NCI-H2029 treated with DMSO at 0.1 percent for 48 hours (cell line): ENCODE results near the gene MAPK1IP1L.
A peak's percentile ranks its signal among the peaks of the same experiment; 100 is the strongest.

ENCODE experiments used
- DNase-seq: peaks from one replicate; lab custom pipeline; 2025; lab: John Stamatoyannopoulos, UW

MAPK1IP1L gene

GRCh38 chr14:55097881-55098560 lies 46.6 kb downstream of the MAPK1IP1L start:
- peak; percentile 67 for DNase-seq

DNA sequence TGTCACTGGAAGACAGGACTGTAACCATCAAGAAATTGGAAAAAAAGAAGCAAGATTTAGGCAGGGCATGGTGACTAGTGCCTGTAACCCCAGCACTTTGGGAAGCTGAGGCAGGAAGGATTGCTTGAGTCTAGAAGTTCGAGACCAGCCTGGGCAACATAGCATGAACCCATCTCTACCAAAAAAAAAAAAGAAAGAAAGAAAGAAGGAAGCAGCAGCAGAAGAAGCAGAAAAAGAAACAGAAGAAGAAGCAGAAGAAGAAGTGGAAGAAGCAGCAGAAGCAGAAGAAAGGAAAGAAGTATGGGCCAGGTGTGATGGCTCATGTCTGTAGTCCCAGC lies 47.1 kb downstream of the MAPK1IP1L start:
- no peak for DNase-seq

DNA sequence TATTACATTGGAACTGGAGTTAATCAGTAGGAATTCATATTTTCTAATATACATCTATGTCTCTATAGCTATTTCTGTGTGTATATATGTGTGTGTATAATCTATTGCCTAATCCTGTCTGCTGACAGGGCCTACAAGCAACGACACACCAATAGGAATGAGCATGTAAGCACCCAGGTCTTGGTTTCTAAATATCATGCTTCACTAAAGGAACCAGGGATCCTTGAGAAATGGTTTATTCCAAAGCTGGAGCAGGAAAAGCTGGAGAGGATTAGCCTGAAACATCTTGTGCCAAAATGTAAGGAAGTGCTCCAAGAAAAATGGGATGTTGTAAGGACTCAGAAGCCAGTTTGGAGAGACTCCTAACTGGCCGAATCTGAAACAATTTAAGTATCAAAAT lies 48.3 kb downstream of the MAPK1IP1L start:
- no peak for DNase-seq

DNA sequence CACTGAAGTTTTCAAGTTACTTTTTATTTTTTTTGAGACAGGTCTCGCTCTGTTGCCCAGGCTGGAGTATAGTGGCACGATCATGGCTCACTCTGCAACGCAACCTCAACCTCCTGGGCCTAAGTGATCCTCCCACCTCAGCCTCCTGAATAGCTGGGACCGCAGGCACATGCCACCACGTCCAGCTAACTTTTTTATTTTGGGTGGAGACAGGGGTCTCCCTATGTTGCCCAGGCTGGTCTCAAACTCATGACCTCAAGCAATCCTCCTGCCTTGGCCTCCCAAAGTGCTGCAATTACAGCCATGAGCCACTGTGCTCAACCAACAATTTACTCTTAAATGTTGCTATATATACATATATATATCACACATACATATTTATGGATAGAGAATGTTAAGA lies 50.3 kb downstream of the MAPK1IP1L start:
- DNase-seq: no peak

- DNase-seq: peak; percentile 97
These were observed 50.7 kb downstream of the MAPK1IP1L start for GRCh38 chr14:55102141-55102621.

DNA sequence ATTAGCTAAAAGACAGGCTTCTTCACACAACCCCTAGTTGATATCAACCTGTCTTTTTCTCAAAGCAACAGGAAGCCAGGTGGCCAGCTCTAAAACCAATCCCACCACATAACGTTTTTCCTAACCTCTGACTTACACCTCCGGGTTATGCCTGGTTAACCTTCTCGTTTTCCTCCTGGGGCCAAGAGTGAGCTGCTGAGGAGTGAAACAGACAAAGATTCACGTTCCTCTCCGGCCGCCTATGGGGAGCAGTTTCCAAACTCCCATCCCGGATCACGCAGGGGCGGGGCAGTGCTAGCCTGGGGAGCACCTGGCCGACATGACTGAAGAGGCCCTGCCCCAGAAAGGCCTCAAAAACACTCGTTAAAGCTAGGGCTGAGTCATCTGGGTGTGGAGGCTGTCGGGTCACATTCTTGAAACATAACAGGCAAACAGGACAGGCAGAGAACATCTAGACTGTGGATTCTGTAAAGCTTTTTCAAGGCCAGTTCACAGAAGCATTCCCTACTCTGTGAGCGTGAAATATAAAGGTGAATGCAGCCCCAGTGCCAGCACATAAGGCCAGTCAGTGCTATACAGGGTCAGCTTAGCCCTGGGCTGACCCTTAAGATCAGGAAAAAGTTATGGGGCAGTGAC lies 51.7 kb downstream of the MAPK1IP1L start:
- peak; percentile 60 for DNase-seq

DNA sequence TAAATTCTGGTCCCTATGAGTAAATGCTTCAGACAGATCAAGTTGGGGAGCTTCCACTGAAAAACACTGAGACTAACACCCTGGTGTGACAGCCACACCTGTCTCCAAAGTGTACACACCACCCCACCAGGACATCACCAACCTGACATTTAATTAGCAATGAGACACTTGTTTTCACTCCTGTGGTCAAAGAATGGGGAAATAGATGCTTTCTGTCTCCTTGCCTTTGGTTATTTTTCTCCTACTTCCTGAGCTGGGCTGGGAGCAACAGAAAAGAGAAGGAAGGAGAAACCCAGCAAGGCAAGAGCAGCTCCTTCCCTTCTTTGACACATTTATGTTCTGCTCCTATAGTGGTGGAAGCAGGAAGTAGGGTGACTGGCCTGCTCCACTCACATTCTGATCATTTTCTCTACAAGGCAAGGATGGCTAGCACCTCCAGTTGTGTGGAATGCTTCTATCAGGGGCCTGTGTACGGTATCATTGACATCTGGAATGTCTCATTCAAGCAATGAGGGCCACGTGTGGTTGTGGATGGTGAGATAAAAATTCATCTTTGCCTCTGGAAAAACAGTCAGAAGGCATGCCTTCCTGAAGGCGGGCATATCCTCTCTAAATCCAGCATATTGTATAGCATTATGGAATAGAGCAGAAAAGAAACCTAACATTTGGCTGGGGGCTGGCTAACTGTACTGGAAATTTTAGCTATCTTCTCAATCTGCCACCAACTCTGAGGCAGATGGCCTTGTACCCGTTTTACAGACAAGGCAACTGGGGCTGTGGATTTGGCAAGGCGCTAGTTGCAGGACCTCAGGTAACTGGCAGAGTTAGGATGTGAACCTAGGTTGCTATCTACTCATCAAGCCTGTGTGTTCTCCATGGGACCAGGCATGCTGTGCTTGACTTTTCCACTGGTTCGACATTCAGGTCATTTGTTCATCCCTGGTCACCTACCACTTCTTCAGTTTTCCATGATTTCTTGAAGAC lies 52.8 kb downstream of the MAPK1IP1L start:
- DNase-seq: no peak

GRCh38 chr14:55105991-55106390 lies 54.5 kb downstream of the MAPK1IP1L start:
- DNase-seq: no peak

DNA sequence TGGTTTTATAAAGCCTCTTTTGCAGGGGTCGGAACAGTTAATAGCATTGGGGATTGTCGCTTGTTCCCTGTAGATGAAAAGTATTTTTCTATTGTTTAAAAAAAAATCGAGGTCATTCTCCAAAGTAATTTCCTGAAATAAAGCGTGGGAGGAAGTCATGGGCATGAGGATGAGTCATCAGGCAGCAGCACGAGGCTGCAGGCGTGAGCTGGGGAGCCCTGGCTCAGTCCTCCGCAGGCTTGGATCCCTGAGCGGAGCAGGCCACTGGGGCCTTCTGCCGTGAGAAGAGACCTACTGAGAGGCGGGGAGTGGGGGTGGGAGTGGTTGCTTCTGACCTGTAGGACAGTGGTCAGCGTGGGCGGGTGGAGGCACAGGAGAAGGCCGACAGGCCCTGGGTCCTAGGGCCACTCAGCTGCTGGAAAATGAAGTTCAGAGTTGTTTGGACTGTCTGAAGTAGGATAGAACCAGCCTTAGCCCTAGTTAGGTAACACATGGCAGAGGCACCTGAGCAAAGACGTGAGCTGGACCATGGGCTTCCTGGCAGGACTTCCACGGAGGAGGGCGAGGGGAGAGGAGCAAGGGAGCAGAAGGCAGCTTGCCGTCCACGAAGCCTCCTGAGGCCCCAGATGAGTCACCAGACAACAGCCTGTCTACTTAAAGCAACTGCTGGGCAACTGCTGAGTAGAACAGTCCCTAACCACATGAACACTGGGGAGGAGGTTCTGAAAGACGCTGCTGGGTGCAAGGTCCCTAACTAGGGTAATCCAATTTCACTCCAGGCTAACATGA lies 56.5 kb downstream of the MAPK1IP1L start:
- no peak for DNase-seq

GRCh38 chr14:55109836-55110235 lies 58.4 kb downstream of the MAPK1IP1L start:
- no peak for DNase-seq

GRCh38 chr14:55111122-55111708 lies 59.8 kb downstream of the MAPK1IP1L start:
- DNase-seq: no peak

DNA sequence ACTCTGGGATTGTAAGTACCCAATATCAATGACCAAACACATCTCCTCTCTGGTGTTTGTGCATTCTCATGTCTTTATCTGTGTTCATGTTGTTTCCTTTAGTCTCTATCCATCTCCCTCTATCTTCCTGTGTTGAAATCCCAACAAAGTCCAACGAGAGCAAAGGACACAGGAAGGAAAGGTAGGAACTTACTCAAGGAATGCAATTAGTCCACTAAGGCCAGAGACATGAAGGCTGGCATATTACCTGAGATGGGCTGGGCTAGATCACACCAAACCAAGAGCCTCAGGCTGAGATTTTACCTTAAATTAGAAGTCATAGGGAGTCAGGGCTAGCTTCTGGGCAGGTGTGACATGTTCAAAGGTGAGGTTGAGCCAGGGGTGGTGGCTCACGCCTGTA lies 63.3 kb downstream of the MAPK1IP1L start:
- no peak for DNase-seq

- DNase-seq: no peak
These were observed 64.0 kb downstream of the MAPK1IP1L start for GRCh38 chr14:55115460-55115859.

DNA sequence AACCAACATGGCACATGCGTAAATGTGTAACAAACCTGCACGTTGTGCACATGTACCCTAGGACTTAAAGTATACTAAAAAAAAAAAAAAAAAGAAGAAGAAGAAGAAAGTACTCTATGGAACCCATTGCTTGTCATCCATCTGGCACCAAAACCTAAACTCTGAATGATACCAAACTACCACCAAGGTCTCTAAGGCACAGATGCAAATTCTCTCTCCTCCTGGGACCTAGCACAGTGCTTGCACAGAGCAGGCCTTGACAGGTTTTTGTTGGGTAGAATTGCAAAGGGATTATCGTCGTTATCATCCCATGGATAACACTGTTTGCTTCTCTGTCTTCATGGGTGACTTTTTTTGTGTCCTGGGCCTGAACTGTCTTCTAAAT lies 64.4 kb downstream of the MAPK1IP1L start:
- no peak for DNase-seq

GRCh38 chr14:55116246-55117030 lies 65.0 kb downstream of the MAPK1IP1L start:
- no peak for DNase-seq

- no peak for DNase-seq
These were observed 66.5 kb downstream of the MAPK1IP1L start for GRCh38 chr14:55117803-55118441.

DNA sequence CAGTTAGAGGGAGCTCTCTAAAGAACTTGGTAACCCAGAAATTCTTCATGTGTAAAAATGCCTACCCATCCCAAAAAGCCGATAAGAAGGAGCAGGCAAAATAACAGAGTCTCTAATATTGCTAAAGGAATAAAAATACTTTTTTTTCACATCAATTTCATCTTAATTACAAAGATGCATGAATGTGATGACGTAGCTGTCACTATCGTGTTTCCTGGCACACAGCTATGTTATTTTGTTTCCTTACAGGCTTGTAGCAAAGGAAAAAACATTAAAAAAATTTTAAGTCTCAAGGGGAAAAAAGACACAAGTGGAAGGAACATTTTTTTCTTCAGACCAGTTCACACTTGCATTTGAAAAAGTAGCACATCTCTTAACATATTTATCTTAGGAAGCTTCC lies 67.3 kb downstream of the MAPK1IP1L start:
- DNase-seq: no peak
